ENCODE results near the gene ENPP3. TPM values are rescaled to one million over a fixed set of nuclear protein-coding genes. Genes with fewer than 3 reads are reported as not detected.
"Not testable (repeated sequence)": the region's sequence is repeated elsewhere in the genome, so short reads cannot be mapped to it uniquely, and the experiment has no call there.

Gene ENPP3
- total RNA-seq, 2 donors from 2014 or later, result 0.19 to 0.45 TPM

DNA sequence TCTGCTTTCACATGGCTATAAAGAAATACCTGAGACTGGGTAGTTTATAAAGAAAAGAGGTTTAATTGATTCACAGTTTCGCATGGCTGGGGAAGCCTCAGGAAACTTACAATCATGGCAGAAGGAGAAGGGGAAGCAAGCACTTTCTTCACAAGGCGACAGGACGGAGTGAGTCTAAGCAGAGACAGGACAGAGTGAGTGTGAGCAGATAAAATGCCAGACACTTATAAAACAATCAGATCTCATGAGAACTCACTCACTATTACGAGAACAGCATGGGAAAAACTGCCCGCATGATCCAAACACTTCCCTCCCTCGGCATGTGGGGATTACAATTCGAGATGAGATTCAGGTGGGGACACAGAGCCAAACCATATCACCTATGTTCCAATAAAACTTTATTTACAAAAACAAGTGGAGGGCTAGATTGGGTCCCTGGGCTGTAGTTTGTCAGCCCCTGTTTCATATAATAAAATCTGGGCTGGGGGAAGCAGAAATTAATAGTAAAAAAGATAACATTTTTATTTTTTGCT is 110.8 kb downstream of the ENPP3 start:
- Mint-ChIP-seq H3K27ac (no peak overlapping the region), H3K36me3 (ENCODE audit: low read depth) (no peaks in the 10 kb centered on the region), H3K4me3 (no peak overlapping the region), H3K9me3 (no peaks in the 10 kb centered on the region), H3K27me3 (peaks cover under 1% of the 10 kb centered on the region), H3K4me1 (no peaks in the 10 kb centered on the region)
- no peak for ATAC-seq (replicated peaks)

DNA sequence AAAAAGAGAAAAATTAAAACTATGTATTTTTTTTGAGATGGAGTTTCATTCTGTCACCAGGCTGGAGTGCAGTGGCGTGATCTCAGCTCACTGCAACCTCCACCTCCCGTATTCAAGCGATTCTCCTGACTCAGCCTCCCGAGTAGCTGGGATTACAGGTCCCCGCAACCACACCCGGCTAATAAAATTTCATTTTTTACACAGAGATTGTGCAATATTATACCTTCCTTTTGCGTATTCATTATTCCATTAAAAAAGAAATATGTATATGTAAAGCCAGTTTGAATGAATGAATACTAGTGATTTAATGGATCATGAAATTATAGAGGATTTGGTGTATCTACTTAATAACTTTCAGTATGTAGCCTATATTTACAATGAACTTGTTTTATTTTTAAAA is 111.9 kb downstream of the ENPP3 start:
- no peak for ATAC-seq (replicated peaks)
- Mint-ChIP-seq H3K27me3 (peaks cover 5% of the 10 kb centered on the region), H3K9me3 (no peaks in the 10 kb centered on the region), H3K27ac (no peak overlapping the region), H3K36me3 (ENCODE audit: low read depth) (no peaks in the 10 kb centered on the region), H3K4me3 (no peak overlapping the region), H3K4me1 (no peaks in the 10 kb centered on the region)

GRCh38 chr6:131751012-131751715 is 114.1 kb downstream of the ENPP3 start:
- not testable (repeated sequence) for H3K27ac Mint-ChIP-seq; H3K9me3 Mint-ChIP-seq; H3K36me3 Mint-ChIP-seq (ENCODE audit: low read depth); H3K4me1 Mint-ChIP-seq; ATAC-seq (replicated peaks); H3K4me3 Mint-ChIP-seq
- H3K27me3 Mint-ChIP-seq, result peaks cover 16% of the 10 kb centered on the region

DNA sequence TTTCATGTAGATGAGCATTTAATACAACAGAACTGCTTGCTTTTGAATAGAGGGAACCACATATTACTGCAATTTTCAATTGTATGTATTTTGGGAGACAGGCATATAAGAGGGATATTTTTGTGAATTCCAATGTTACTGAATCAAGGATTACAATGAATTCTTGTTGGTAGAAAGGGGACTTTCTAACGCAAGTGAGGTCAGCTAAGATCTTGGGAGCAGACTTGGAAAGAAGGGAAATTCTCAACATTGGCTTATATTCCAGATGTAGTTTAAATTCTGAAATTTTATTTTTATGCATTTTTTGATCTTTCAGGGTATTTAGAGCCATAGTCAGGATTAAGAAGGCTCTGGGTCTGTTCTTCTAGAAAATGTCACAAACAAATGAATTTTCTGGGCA is 117.0 kb downstream of the ENPP3 start:
- Mint-ChIP-seq H3K4me3 (no peak overlapping the region), H3K27me3 (peaks cover 16% of the 10 kb centered on the region), H3K27ac (no peak overlapping the region), H3K36me3 (ENCODE audit: low read depth) (no peaks in the 10 kb centered on the region), H3K9me3 (no peaks in the 10 kb centered on the region), H3K4me1 (no peaks in the 10 kb centered on the region)
- ATAC-seq (replicated peaks), result no peak

DNA sequence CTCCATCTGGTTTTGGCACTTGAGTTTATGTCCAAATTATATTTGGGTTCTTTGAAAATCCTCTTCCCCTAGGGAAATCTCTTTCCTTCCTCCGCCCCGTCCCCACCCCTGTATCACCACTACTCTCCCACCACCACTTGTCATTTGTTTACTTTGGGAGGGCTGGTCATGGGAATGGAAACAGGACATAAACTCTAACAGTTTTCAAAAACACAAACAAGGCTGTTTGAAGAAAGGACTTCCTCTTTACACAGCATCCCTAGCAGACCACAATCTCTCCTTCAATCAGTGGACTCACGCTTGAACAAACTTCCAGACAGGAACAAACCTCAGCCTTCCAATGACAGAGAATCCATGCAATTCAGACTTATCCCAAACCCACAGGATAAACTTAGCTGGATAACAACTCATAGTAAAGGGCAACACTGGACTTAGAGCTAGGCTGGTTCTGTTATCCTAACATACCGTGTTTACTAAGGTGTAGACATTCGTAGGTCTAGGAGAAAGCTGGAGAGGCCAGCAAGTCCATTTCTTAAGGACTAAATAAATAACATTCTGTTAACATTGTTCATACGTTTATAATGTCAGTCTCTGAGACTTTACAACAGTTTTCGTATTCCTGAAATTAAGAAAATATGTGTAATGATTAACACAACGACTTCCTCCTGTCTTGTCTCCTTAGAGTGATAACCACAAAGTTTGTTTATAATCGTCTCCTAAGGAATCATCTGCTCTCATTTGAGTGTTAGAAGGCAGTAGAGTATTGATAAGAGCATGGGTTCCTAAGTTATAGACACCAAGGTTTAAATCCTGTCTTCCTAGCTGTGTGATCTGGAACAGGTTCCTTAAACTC is 117.8 kb downstream of the ENPP3 start:
- Mint-ChIP-seq H3K36me3 (ENCODE audit: low read depth) (no peaks in the 10 kb centered on the region), H3K4me1 (no peaks in the 10 kb centered on the region), H3K27me3 (peaks cover 16% of the 10 kb centered on the region), H3K27ac (no peak overlapping the region), H3K4me3 (no peak overlapping the region), H3K9me3 (no peaks in the 10 kb centered on the region)
- no peak for ATAC-seq (replicated peaks)

- ATAC-seq (replicated peaks), result no peak
- Mint-ChIP-seq H3K36me3 (ENCODE audit: low read depth) (no peaks in the 10 kb centered on the region), H3K4me3 (no peak overlapping the region), H3K27ac (no peak overlapping the region), H3K4me1 (no peaks in the 10 kb centered on the region), H3K27me3 (peaks cover 16% of the 10 kb centered on the region), H3K9me3 (no peaks in the 10 kb centered on the region)
Observed at GRCh38 chr6:131755597-131755996, 118.5 kb downstream of the ENPP3 start.

DNA sequence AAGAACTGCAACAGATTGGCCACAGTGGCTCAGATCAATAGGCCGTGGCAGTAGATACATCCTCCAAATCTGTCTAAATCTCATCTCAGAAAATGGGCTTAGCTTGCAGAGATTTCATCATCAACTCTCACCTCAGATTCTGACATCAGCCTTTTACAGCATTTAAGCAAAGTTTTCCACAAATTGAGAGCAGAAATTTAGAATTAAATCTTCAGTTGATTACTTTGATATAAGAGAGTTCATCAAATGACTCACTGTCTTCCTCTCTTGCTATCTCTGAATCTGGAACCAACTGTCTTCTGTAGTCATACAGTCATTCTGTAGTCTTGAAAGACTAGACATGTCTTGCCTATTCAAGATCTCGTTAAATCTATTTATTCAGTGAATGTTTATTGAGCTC is 118.9 kb downstream of the ENPP3 start:
- no peak for ATAC-seq (replicated peaks)
- H3K27me3 Mint-ChIP-seq, result peaks cover 16% of the 10 kb centered on the region
- no peaks in the 10 kb centered on the region for H3K9me3 Mint-ChIP-seq
- no peak overlapping the region for H3K27ac Mint-ChIP-seq
- no peaks in the 10 kb centered on the region for H3K36me3 Mint-ChIP-seq (ENCODE audit: low read depth)
- no peak overlapping the region for H3K4me3 Mint-ChIP-seq
- H3K4me1 Mint-ChIP-seq, result no peaks in the 10 kb centered on the region

DNA sequence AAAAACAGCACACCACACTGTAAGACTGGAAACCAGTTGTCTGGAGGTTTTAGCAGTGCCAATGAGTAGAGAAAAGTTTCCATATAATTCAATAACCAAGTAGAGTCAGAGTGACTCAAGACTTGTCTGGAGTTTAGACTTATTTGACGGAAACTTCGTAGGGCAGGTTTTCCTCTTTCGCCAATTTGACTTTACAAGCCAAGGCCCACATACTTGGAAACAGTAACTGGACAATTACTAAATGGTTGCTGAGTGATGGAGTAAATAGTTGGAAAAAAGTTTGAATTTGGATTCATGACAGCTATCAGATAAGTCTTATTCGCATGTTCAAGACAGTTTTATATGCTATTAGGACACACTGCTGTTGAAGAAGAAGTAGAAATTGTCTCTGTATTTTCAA is 121.8 kb downstream of the ENPP3 start:
- no peak for ATAC-seq (replicated peaks)
- no peaks in the 10 kb centered on the region for H3K36me3 Mint-ChIP-seq (ENCODE audit: low read depth)
- no peak overlapping the region for H3K4me3 Mint-ChIP-seq
- H3K27me3 Mint-ChIP-seq, result peaks cover 12% of the 10 kb centered on the region
- H3K27ac Mint-ChIP-seq, result no peak overlapping the region
- no peaks in the 10 kb centered on the region for H3K9me3 Mint-ChIP-seq
- no peaks in the 10 kb centered on the region for H3K4me1 Mint-ChIP-seq

GRCh38 chr6:131761060-131761761 is 124.1 kb downstream of the ENPP3 start:
- H3K4me3 Mint-ChIP-seq, result no peak overlapping the region
- H3K27me3 Mint-ChIP-seq, result peaks cover 4% of the 10 kb centered on the region
- H3K36me3 Mint-ChIP-seq (ENCODE audit: low read depth), result no peaks in the 10 kb centered on the region

GRCh38 chr6:131761762-131762067 is 124.6 kb downstream of the ENPP3 start:
- ATAC-seq (replicated peaks), result no peak
- no peaks in the 10 kb centered on the region for H3K9me3 Mint-ChIP-seq

More at GRCh38 chr6:131761060-131761761, 124.1 kb downstream of the ENPP3 start:
- Mint-ChIP-seq H3K27ac (no peak overlapping the region), H3K9me3 (no peaks in the 10 kb centered on the region), H3K4me1 (no peaks in the 10 kb centered on the region)
- no peak for ATAC-seq (replicated peaks)

DNA sequence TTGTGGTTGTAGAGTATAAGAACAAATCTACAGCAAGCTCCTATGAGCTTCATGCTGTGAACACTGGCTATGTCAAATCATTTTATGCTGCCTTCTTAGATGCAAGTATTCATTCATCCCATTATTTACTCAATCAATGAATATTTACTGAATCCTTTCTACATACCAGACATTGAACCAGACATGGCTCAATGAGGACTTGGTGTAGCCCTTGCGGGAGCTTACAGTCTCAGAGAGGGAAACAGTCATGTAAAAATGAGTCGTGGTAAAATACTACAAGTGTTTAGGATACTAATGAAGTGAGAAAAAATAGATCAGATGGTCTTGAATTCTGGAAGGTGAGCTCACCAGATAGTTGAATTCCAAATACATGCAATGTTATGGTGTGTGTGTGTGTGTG is 125.9 kb downstream of the ENPP3 start:
- Mint-ChIP-seq H3K9me3 (no peaks in the 10 kb centered on the region), H3K27me3 (peaks cover 9% of the 10 kb centered on the region), H3K4me3 (no peak overlapping the region), H3K4me1 (no peaks in the 10 kb centered on the region), H3K36me3 (ENCODE audit: low read depth) (no peaks in the 10 kb centered on the region), H3K27ac (no peak overlapping the region)
- no peak for ATAC-seq (replicated peaks)

More at GRCh38 chr6:131761762-131762067, 124.6 kb downstream of the ENPP3 start:
- no peaks in the 10 kb centered on the region for H3K4me1 Mint-ChIP-seq
- no peaks in the 10 kb centered on the region for H3K36me3 Mint-ChIP-seq (ENCODE audit: low read depth)
- H3K27me3 Mint-ChIP-seq, result peaks cover 4% of the 10 kb centered on the region
- no peak overlapping the region for H3K27ac Mint-ChIP-seq
- H3K4me3 Mint-ChIP-seq, result no peak overlapping the region

DNA sequence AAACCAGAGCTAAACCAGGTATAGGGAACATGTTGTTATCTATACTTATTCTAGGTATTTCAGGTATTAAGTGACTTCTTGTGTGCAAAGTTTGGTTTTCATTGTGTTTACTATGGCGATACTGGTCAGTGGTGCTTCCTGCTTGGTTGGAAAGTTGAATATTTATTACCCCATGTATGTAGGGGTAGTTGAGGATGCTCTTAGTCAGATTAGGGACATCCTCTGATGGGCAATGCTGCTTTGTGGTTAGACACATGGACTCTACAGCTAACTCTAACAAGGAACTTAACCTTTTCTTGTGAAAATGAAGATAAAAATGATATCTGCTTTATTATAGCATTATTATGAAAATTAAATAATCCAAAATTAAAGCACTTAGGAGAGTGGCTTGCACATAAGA is 126.6 kb downstream of the ENPP3 start:
- no peak for ATAC-seq (replicated peaks)
- Mint-ChIP-seq H3K9me3 (no peaks in the 10 kb centered on the region), H3K27me3 (peaks cover 12% of the 10 kb centered on the region), H3K36me3 (ENCODE audit: low read depth) (no peaks in the 10 kb centered on the region), H3K4me3 (no peak overlapping the region), H3K4me1 (no peaks in the 10 kb centered on the region), H3K27ac (no peak overlapping the region)

- Mint-ChIP-seq H3K4me1 (no peaks in the 10 kb centered on the region), H3K27me3 (peaks cover 12% of the 10 kb centered on the region), H3K27ac (no peak overlapping the region), H3K36me3 (ENCODE audit: low read depth) (no peaks in the 10 kb centered on the region), H3K4me3 (no peak overlapping the region), H3K9me3 (no peaks in the 10 kb centered on the region)
- ATAC-seq (replicated peaks), result no peak
Observed at GRCh38 chr6:131764350-131764749, 127.2 kb downstream of the ENPP3 start.

GRCh38 chr6:131765081-131765803 is 128.1 kb downstream of the ENPP3 start:
- Mint-ChIP-seq H3K4me3 (no peak overlapping the region), H3K27ac (no peak overlapping the region), H3K36me3 (ENCODE audit: low read depth) (no peaks in the 10 kb centered on the region), H3K4me1 (no peaks in the 10 kb centered on the region), H3K9me3 (no peaks in the 10 kb centered on the region), H3K27me3 (peaks cover 16% of the 10 kb centered on the region)
- no peak for ATAC-seq (replicated peaks)

All from activated T-helper 17 cell treated with anti-CD3 and anti-CD28 coated beads, Interleukin-2, amount 50 U/mL, for 72 hours (primary cell).